22Rv1 (cell line): ENCODE measurements around the gene SCO2.

Experiments used
- CTCF ChIP-seq: fragments of 450-650 bp; IDR thresholded peaks from 2 replicates; pipeline ENCODE4 v1.5.1; 2017; ENCODE audit warnings: mild to moderate bottlenecking
- ZFX ChIP-seq: fragments of 450-650 bp; IDR thresholded peaks from 2 replicates; pipeline ENCODE4 v1.6.1; 2017; ENCODE audit warnings: antibody characterized with exemption, borderline replicate concordance

GRCh38 chr22:50526834-50527801 is 1.7 kb upstream of the SCO2 start:
- TF ChIP-seq CTCF: no peak
- no peak for TF ChIP-seq ZFX
